Measurements from ENCODE around the gene CPOX. TPM values are rescaled to one million over a fixed set of nuclear protein-coding genes. Genes with fewer than 3 reads are reported as not detected.

The CPOX gene
- total RNA-seq, 1 experiment from 2014 or later = 24.2 TPM

DNA sequence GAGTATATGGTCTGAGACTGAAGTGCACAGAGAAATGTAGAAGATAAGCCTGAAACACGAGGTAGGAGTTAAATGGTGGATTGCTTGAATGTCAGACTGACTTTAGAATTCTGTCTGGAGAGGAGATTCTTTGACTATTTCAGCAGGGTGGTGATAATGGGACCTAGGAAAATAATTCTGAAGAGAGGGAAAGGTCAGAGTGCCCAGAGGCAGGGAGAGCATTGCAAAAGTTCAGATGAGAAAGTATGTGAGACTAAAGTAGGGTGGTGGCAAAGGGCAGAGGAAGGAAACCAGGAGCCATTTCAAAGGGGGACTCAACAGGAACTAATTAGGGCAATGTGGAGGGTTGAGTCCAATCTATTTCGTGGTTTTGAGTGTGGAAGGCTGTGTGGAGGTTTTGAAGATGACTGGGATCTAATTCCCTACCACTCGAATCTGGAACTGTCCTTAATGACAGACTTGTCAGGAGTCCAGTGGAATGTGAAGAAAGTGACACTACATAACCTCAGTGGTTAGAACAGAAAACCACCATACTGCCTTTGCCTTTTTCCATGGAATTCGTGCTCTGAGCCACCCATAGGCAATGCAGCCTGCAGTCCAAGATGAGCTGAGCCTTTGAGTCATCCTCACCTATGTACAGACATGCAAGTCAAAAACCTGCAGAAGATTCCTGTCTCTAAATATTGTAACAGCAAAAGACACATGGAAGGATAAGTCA, 16.1 kb downstream of the CPOX start:
- H3K36me3 Mint-ChIP-seq (ENCODE audit: insufficient read depth, unreplicated experiment) = peaks cover 12% of the 10 kb centered on the region
- no TSS peak for BruUV-seq (replicated peaks)
- no peaks in the 10 kb centered on the region for H3K9me3 Mint-ChIP-seq (ENCODE audit: unreplicated experiment)
- peaks cover 12% of the 10 kb centered on the region for H3K4me1 Mint-ChIP-seq (ENCODE audit: low read depth, unreplicated experiment)
- no peaks in the 10 kb centered on the region for H3K27me3 Mint-ChIP-seq (ENCODE audit: insufficient read depth, unreplicated experiment)
- Histone ChIP-seq H3K36me3 (ENCODE audit: control insufficient read depth, insufficient read depth, low read length) (no peaks in the 10 kb centered on the region), H3K9me3 (no peaks in the 10 kb centered on the region), H3K4me3 (ENCODE audit: low read depth, low read length) (no peak overlapping the region), H3K4me1 (no peaks in the 10 kb centered on the region), H3K27me3 (replicated peaks; ENCODE audit: control insufficient read depth, insufficient read depth, low read length) (no peaks in the 10 kb centered on the region)
- no peak for DNase-seq
- no peak overlapping the region for H3K27ac Mint-ChIP-seq (ENCODE audit: unreplicated experiment)
- ChIA-PET POLR2A (no interaction called here), CTCF (no interaction called here)
- no peak overlapping the region for H3K4me3 Mint-ChIP-seq (ENCODE audit: unreplicated experiment)
- intact Hi-C loops (cut with micrococcal nuclease; ENCODE audit: unreplicated experiment) = loop anchor here (10.0 kb wide), 1 partner anchor 393 kb away; no protein-coding TSS in a partner anchor
- TF ChIP-seq, protein P1, sequence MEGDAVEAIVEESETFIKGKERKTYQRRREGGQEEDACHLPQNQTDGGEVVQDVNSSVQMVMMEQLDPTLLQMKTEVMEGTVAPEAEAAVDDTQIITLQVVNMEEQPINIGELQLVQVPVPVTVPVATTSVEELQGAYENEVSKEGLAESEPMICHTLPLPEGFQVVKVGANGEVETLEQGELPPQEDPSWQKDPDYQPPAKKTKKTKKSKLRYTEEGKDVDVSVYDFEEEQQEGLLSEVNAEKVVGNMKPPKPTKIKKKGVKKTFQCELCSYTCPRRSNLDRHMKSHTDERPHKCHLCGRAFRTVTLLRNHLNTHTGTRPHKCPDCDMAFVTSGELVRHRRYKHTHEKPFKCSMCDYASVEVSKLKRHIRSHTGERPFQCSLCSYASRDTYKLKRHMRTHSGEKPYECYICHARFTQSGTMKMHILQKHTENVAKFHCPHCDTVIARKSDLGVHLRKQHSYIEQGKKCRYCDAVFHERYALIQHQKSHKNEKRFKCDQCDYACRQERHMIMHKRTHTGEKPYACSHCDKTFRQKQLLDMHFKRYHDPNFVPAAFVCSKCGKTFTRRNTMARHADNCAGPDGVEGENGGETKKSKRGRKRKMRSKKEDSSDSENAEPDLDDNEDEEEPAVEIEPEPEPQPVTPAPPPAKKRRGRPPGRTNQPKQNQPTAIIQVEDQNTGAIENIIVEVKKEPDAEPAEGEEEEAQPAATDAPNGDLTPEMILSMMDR (IDR thresholded peaks at IDR 0.05; ENCODE audit: insufficient read depth in 1 of 2, low read depth in 1 of 2, low read length in 1 of 2, severe bottlenecking in 1 of 2, unreplicated experiment in 1 of 2) = no peak

DNA sequence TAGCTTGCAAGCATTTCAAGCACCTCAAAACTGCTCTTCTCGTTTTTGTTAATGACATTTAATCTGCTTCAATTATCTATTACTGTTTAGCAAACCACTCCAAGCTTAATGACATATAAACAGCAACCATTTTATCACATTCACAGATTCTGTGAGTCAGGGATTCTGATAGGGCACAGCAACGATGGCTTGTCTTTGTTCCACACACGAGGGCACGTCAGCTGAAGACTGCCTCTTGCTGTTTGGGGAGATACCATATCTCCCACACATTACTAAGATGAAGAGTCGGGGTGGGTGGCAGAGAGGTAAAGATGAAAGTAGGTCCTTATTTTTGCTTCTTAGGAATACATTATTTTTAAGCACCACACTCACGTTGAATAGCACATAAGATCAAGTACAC, 19.3 kb downstream of the CPOX start:
- intact Hi-C loops (cut with micrococcal nuclease; ENCODE audit: unreplicated experiment) = loop anchor here (2.0 to 10.0 kb wide), 2 partner anchors 19 to 389 kb away; partner anchors contain the start of gene CPOX
- Mint-ChIP-seq H3K36me3 (ENCODE audit: insufficient read depth, unreplicated experiment) (no peaks in the 10 kb centered on the region), H3K27ac (ENCODE audit: unreplicated experiment) (no peak overlapping the region), H3K4me1 (ENCODE audit: low read depth, unreplicated experiment) (peaks cover 12% of the 10 kb centered on the region), H3K27me3 (ENCODE audit: insufficient read depth, unreplicated experiment) (no peaks in the 10 kb centered on the region), H3K9me3 (ENCODE audit: unreplicated experiment) (no peaks in the 10 kb centered on the region), H3K4me3 (ENCODE audit: unreplicated experiment) (no peak overlapping the region)
- no peaks in the 10 kb centered on the region for H3K36me3 ChIP-seq (ENCODE audit: control insufficient read depth, insufficient read depth, low read length)
- TF ChIP-seq, protein P1 (IDR thresholded peaks at IDR 0.05; ENCODE audit: insufficient read depth in 1 of 2, low read depth in 1 of 2, low read length in 1 of 2, severe bottlenecking in 1 of 2, unreplicated experiment in 1 of 2) = no peak
- ChIA-PET CTCF (no interaction called here), POLR2A (no interaction called here)
- no peaks in the 10 kb centered on the region for H3K4me1 ChIP-seq
- no peak for DNase-seq
- no TSS peak for BruUV-seq (replicated peaks)
- H3K27me3 ChIP-seq (replicated peaks; ENCODE audit: control insufficient read depth, insufficient read depth, low read length) = no peaks in the 10 kb centered on the region
- H3K9me3 ChIP-seq = no peaks in the 10 kb centered on the region
- H3K4me3 ChIP-seq (ENCODE audit: low read depth, low read length) = no peak overlapping the region

DNA sequence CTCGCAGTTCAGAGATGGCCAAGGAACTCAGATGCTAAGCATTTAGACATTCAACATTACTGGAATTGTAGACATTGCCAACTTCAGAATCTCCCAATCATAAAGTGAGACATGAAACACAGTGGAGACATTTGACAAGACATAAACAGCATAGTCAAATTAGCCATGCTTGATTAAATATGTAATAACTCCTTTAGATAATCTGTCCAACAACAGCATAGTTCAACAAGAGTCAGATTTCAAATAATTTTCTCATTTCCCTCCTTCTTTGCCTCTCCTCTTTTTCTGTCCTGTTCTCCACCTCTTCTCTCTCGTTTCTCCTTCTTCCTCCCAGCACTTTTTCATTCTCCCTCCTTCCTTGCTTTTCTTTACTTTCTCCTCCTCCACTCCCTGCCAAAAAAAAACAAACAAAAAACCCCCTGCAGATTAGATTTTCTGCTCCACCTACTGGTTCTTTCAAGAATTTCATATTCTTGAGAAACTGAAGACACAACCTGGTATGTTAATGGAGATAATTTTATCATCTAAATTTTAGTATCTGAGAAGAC, 20.2 kb downstream of the CPOX start:
- peak in 1 of 2 experiments; percentile 19 for DNase-seq
- peaks cover 12% of the 10 kb centered on the region for H3K4me1 Mint-ChIP-seq (ENCODE audit: low read depth, unreplicated experiment)
- BruUV-seq (replicated peaks) = no TSS peak
- Histone ChIP-seq H3K27me3 (replicated peaks; ENCODE audit: control insufficient read depth, insufficient read depth, low read length) (no peaks in the 10 kb centered on the region), H3K9me3 (no peaks in the 10 kb centered on the region), H3K36me3 (ENCODE audit: control insufficient read depth, insufficient read depth, low read length) (no peaks in the 10 kb centered on the region), H3K4me3 (ENCODE audit: low read depth, low read length) (no peak overlapping the region), H3K4me1 (no peaks in the 10 kb centered on the region)
- H3K36me3 Mint-ChIP-seq (ENCODE audit: insufficient read depth, unreplicated experiment) = no peaks in the 10 kb centered on the region
- no peaks in the 10 kb centered on the region for H3K27me3 Mint-ChIP-seq (ENCODE audit: insufficient read depth, unreplicated experiment)
- ChIA-PET POLR2A (no interaction called here), CTCF (no interaction called here)
- TF ChIP-seq, protein P1 (IDR thresholded peaks at IDR 0.05; ENCODE audit: insufficient read depth in 1 of 2, low read depth in 1 of 2, low read length in 1 of 2, severe bottlenecking in 1 of 2, unreplicated experiment in 1 of 2) = peak; percentile 43 to 58
- no peak overlapping the region for H3K27ac Mint-ChIP-seq (ENCODE audit: unreplicated experiment)
- intact Hi-C loops (cut with micrococcal nuclease; ENCODE audit: unreplicated experiment) = loop anchor here (1.0 to 10.0 kb wide), 4 partner anchors 50 to 534 kb away; no protein-coding TSS in a partner anchor
- H3K4me3 Mint-ChIP-seq (ENCODE audit: unreplicated experiment) = no peak overlapping the region
- no peaks in the 10 kb centered on the region for H3K9me3 Mint-ChIP-seq (ENCODE audit: unreplicated experiment)

Data from Caco-2 (cell line).